ENCODE measurements around the gene PIK3R4.

PIK3R4 gene

GRCh38 chr3:130659911-130660310, 86.7 kb downstream of the PIK3R4 start:
- TF ChIP-seq CTCF (IDR thresholded peaks at IDR 0.05; ENCODE audit: low read depth, low read length): no peak
- Histone ChIP-seq H3K36me3 (no peaks in the 10 kb centered on the region), H3K9me3 (ENCODE audit: severe bottlenecking) (no peaks in the 10 kb centered on the region), H3K4me3 (ENCODE audit: low read depth, low read length) (no peak overlapping the region), H3K27ac (no peak overlapping the region), H3K27me3 (ENCODE audit: insufficient read depth, low read depth, severe bottlenecking) (no peaks in the 10 kb centered on the region)
- DNase-seq: no peak

- DNase-seq: no peak
- TF ChIP-seq CTCF (IDR thresholded peaks at IDR 0.05; ENCODE audit: low read depth, low read length): no peak
Observed at GRCh38 chr3:130658678-130659077, 88.0 kb downstream of the PIK3R4 start.

GRCh38 chr3:130656627-130657026, 90.0 kb downstream of the PIK3R4 start:
- Histone ChIP-seq H3K4me3 (ENCODE audit: low read depth, low read length) (no peak overlapping the region), H3K27me3 (ENCODE audit: insufficient read depth, low read depth, severe bottlenecking) (no peaks in the 10 kb centered on the region), H3K27ac (no peak overlapping the region), H3K36me3 (no peaks in the 10 kb centered on the region), H3K9me3 (ENCODE audit: severe bottlenecking) (no peaks in the 10 kb centered on the region)
- no peak for DNase-seq
- no peak for TF ChIP-seq CTCF (IDR thresholded peaks at IDR 0.05; ENCODE audit: low read depth, low read length)

More at GRCh38 chr3:130658678-130659077, 88.0 kb downstream of the PIK3R4 start:
- no peak overlapping the region for H3K27ac ChIP-seq
- no peaks in the 10 kb centered on the region for H3K27me3 ChIP-seq (ENCODE audit: insufficient read depth, low read depth, severe bottlenecking)
- H3K9me3 ChIP-seq (ENCODE audit: severe bottlenecking): no peaks in the 10 kb centered on the region
- H3K4me3 ChIP-seq (ENCODE audit: low read depth, low read length): no peak overlapping the region
- H3K36me3 ChIP-seq: no peaks in the 10 kb centered on the region

GRCh38 chr3:130654921-130655320, 91.7 kb downstream of the PIK3R4 start:
- Histone ChIP-seq H3K27me3 (ENCODE audit: insufficient read depth, low read depth, severe bottlenecking) (no peaks in the 10 kb centered on the region), H3K4me3 (ENCODE audit: low read depth, low read length) (no peak overlapping the region), H3K9me3 (ENCODE audit: severe bottlenecking) (no peaks in the 10 kb centered on the region), H3K27ac (no peak overlapping the region), H3K36me3 (no peaks in the 10 kb centered on the region)
- no peak for TF ChIP-seq CTCF (IDR thresholded peaks at IDR 0.05; ENCODE audit: low read depth, low read length)
- no peak for DNase-seq

- Histone ChIP-seq H3K27me3 (ENCODE audit: insufficient read depth, low read depth, severe bottlenecking) (no peaks in the 10 kb centered on the region), H3K27ac (no peak overlapping the region), H3K36me3 (no peaks in the 10 kb centered on the region), H3K4me3 (ENCODE audit: low read depth, low read length) (no peak overlapping the region), H3K9me3 (ENCODE audit: severe bottlenecking) (no peaks in the 10 kb centered on the region)
- no peak for TF ChIP-seq CTCF (IDR thresholded peaks at IDR 0.05; ENCODE audit: low read depth, low read length)
- DNase-seq: no peak
Observed at GRCh38 chr3:130654091-130654490, 92.5 kb downstream of the PIK3R4 start.

- no peak overlapping the region for H3K27ac ChIP-seq
- H3K4me3 ChIP-seq (ENCODE audit: low read depth, low read length): no peak overlapping the region
- no peak for TF ChIP-seq CTCF (IDR thresholded peaks at IDR 0.05; ENCODE audit: low read depth, low read length)
- H3K36me3 ChIP-seq: no peaks in the 10 kb centered on the region
- H3K9me3 ChIP-seq (ENCODE audit: severe bottlenecking): no peaks in the 10 kb centered on the region
- no peak for DNase-seq
- H3K27me3 ChIP-seq (ENCODE audit: insufficient read depth, low read depth, severe bottlenecking): no peaks in the 10 kb centered on the region
Observed at GRCh38 chr3:130649061-130649654, 97.5 kb downstream of the PIK3R4 start.

All from WERI-Rb-1 (cell line).